Left ventricle myocardium inferior (tissue), 1 donor: ENCODE data around the gene PIBF1. TPM values are rescaled to one million over a fixed set of nuclear protein-coding genes. Genes with fewer than 3 reads are reported as not detected.

Source experiments
- DNase-seq: peaks from one replicate; pipeline ENCODE4 v3.0.0-alpha.2; 2020
- H3K27ac ChIP-seq: fragments of 200-600 bp; replicated peaks from 2 replicates; pipeline ENCODE4 v1.8.0; 2021
- H3K27me3 ChIP-seq: fragments of 200-600 bp; 2 replicates; pipeline ENCODE4 v1.8.0; 2021; ENCODE audit warnings: low read depth
- H3K36me3 ChIP-seq: fragments of 200-600 bp; 2 replicates; pipeline ENCODE4 v1.8.0; 2021
- H3K4me1 ChIP-seq: fragments of 200-600 bp; 2 replicates; pipeline ENCODE4 v1.8.0; 2021
- H3K4me3 ChIP-seq: fragments of 200-600 bp; 2 replicates; pipeline ENCODE4 v1.8.0; 2021; ENCODE audit warnings: mild to moderate bottlenecking, moderate library complexity
- H3K9me3 ChIP-seq: fragments of 200-600 bp; replicated peaks from 2 replicates; pipeline ENCODE4 v1.8.0; 2021
- CTCF ChIP-seq: fragments of 200-600 bp; IDR thresholded peaks from 2 replicates; pipeline ENCODE4 v1.8.0; 2021; ENCODE audit warnings: antibody characterized with exemption, mild to moderate bottlenecking, borderline replicate concordance
- intact Hi-C: fragments of 100-400 bp; cut with micrococcal nuclease; formaldehyde crosslinking; loops from one replicate; pipeline ENCODE4 v1.11.0; 2022
- total RNA-seq: library from RNA; stranded (reverse); fragmentation: NEBNext Ultra II Directional; extraction: Animal tissue kit (Norgen Biotek cat#: 25700); gene quantifications from one replicate; pipeline ENCODE4 v1.2.1, GENCODE V29; 2021
- donor health status: DM: no; HTN: yes; CAD: no; lungs with severe emphysema.

PIBF1 gene
- total RNA-seq, 1 donor from 2014 or later: 10.8 TPM

DNA sequence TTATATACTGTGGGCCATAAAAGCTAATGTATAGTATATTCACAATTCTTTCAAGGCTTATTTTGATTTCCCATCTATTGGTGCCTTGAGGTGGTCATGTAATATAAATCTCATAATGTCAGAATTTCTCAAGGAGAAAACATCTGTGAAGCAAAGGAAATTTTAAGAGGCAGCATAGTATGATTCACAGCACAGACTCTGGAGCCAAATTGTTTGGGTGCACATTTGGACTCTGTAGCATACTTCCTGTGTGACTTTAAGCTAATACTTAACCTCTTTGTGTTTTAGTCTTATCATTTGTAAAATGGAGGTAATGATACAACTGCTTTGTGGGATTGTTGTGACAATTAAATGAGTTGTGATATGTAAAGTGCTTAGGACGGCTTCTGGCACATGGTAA, 67.6 kb downstream of the PIBF1 start:
- H3K4me3 ChIP-seq: no peak overlapping the region

GRCh38 chr13:72850959-72851677, 69.2 kb downstream of the PIBF1 start:
- TF ChIP-seq CTCF: no peak
- intact Hi-C loops: no loop called here

More for the DNA sequence above, 67.6 kb downstream of the PIBF1 start:
- DNase-seq: no peak
- intact Hi-C loops: no loop called here
- no peak for TF ChIP-seq CTCF
- no peaks in the 10 kb centered on the region for H3K27me3 ChIP-seq
- peaks cover 76% of the 10 kb centered on the region for H3K36me3 ChIP-seq
- H3K9me3 ChIP-seq: no peaks in the 10 kb centered on the region
- H3K4me1 ChIP-seq: no peaks in the 10 kb centered on the region
- H3K27ac ChIP-seq: no peak overlapping the region

DNA sequence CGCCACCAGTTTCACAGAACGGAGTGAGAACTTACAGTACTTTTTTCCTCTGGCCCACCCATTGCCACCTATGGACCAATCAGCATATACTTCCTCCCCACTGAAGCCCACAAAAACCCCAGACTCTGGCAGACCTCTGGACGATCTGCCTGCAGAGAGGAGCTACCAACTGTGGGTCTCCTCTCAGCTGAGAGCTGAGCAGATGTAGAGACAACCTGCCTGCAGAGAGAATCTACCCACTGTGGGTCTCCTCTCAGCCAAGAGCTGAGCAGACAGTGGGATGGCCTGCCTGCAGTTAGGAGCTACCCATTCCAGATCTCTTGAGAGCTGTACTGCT, 69.7 kb downstream of the PIBF1 start:
- DNase-seq: no peak
- no peak overlapping the region for H3K4me3 ChIP-seq
- H3K4me1 ChIP-seq: no peaks in the 10 kb centered on the region
- no peaks in the 10 kb centered on the region for H3K9me3 ChIP-seq
- H3K27me3 ChIP-seq: no peaks in the 10 kb centered on the region
- no peak for TF ChIP-seq CTCF
- intact Hi-C loops: no loop called here
- H3K27ac ChIP-seq: no peak overlapping the region
- peaks cover 61% of the 10 kb centered on the region for H3K36me3 ChIP-seq

More at GRCh38 chr13:72850959-72851677, 69.2 kb downstream of the PIBF1 start:
- no peak for DNase-seq
- Histone ChIP-seq H3K9me3 (no peaks in the 10 kb centered on the region), H3K4me3 (no peak overlapping the region), H3K36me3 (peaks cover 66% of the 10 kb centered on the region), H3K4me1 (no peaks in the 10 kb centered on the region), H3K27me3 (no peaks in the 10 kb centered on the region), H3K27ac (no peak overlapping the region)

DNA sequence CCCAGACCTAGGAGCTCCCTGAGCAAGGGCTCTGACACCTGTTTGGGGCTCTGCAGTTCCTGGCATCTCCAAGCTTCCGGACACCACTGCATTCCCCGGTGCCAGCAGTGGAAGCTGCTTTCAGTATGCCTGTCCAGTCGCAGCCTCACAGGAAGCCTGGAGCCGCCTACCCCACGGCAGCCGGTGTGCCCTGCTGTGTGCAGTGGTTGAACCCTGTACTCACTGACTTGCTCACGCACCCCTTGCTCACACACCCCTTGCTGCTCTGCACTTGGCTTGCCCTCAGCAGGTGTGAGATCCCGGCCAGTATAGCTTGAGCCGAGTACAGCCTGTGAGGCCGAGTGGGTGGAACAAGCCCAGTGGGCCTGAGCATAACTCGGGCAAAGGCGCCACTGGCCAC, 70.3 kb downstream of the PIBF1 start:
- no peak overlapping the region for H3K4me3 ChIP-seq
- H3K4me1 ChIP-seq: no peaks in the 10 kb centered on the region
- H3K27me3 ChIP-seq: no peaks in the 10 kb centered on the region
- H3K36me3 ChIP-seq: peaks cover 55% of the 10 kb centered on the region
- TF ChIP-seq CTCF: no peak
- H3K9me3 ChIP-seq: no peaks in the 10 kb centered on the region
- no peak overlapping the region for H3K27ac ChIP-seq
- intact Hi-C loops: no loop called here
- DNase-seq: no peak

DNA sequence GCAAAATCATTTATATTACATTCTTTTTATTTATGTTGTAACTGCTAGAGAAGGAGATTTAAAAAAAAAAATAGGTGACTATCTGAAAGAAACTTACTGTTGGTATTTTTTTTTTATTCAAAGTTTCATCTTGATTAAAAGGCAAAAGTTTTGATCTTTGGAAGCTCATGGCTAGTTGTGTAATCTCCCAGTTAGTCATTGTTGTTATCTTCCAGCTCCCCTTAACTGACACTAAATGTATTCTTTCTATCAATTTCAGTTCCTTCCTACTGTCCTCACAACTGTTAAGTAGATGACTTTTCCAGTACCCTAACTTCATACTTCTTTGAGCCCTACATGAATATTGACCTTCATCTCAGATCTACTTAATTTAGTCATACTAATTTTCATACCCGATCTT, 71.1 kb downstream of the PIBF1 start:
- DNase-seq: no peak

More for the DNA sequence above, 71.1 kb downstream of the PIBF1 start:
- intact Hi-C loops: no loop called here
- TF ChIP-seq CTCF: no peak
- H3K4me3 ChIP-seq: no peak overlapping the region
- H3K9me3 ChIP-seq: no peaks in the 10 kb centered on the region
- no peaks in the 10 kb centered on the region for H3K4me1 ChIP-seq
- H3K36me3 ChIP-seq: peaks cover 47% of the 10 kb centered on the region
- H3K27ac ChIP-seq: no peak overlapping the region
- no peaks in the 10 kb centered on the region for H3K27me3 ChIP-seq
